Measurements from ENCODE around the gene SNTB2. TPM values are rescaled to one million over a fixed set of nuclear protein-coding genes. Genes with fewer than 3 reads are reported as not detected.
"Not testable (repeated sequence)": the region's sequence is repeated elsewhere in the genome, so short reads cannot be mapped to it uniquely, and the experiment has no call there.

SNTB2 gene
- total RNA-seq, 1 experiment from 2014 or later, result 15.1 TPM

DNA sequence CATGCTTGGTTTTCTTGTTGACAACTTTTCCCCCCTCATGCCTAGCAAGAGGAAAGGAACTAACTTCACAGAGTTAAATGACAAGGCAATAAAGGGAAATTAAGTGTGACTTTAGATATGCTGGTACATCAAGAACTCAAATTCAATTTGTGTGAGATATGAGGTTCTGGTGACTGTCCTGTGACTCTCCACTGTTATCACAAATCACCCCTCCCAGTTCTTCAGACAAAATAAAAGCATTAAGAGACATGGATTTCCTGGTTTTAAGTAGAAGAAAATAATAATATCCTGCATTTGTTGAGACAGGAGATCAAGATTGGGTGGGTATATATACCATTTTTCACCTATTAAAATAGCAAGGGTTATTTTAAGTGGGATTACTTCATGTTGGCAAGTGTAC lies 46.2 kb downstream of the SNTB2 start:
- no peak for DNase-seq (ENCODE audit: low spot score)

DNA sequence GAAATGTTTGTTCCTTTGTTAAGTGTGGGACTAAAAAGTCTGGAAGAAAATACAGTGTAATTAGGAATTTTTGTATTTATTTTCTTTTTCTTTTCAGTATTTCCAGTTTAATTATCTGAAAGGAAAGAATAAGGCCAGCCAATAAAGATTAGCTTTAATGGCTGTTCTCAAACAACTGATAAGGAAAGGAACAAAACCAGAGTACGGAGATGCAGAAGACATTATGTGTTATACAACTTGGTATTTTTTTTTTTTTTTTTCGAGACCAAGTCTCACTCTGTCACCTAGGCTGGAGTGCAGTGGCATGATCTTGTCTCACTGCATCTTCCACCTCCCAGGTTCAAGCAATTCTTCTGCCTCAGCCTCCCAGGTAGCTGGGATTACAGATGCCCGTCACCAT lies 47.5 kb downstream of the SNTB2 start:
- no peak for DNase-seq (ENCODE audit: low spot score)

DNA sequence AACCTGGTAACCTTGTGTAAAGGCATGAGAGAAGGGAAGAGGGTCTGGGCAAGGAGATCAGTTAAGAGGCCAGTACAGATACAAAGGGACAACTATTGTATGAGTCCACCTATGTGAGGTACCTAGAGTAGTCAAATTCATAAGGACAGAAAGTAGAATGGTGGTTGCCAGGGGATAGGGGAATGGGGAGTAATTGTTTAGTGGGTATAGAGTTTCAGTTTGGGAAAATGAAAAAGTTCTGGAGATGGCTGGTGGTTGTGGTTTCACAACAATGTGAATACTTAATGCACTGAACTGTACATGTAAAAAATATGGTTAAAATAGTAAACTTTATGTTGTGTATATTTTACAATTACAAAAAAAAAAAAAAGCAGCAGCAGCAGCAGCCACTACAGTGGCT lies 49.4 kb downstream of the SNTB2 start:
- no peak for DNase-seq (ENCODE audit: low spot score)

DNA sequence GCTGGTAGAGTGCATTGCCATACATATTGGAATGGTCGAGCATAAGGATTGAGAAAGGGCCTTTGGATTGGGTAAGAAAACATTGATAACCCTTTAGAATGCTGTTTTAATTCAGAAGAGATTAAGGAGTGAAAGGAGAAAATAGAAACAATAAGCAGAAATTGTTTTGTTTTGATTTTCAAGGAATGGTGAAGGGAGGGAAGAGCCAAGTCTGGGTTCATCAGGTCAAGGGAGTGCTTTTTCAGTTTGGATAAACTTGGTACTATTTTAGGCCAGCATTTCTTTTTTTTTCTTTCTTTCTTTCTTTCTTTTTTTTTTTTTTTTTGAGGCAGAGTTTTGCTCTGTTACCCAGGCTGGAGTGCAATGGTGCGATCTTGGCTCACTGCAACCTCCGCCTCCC lies 50.3 kb downstream of the SNTB2 start:
- DNase-seq (ENCODE audit: low spot score), result no peak

DNA sequence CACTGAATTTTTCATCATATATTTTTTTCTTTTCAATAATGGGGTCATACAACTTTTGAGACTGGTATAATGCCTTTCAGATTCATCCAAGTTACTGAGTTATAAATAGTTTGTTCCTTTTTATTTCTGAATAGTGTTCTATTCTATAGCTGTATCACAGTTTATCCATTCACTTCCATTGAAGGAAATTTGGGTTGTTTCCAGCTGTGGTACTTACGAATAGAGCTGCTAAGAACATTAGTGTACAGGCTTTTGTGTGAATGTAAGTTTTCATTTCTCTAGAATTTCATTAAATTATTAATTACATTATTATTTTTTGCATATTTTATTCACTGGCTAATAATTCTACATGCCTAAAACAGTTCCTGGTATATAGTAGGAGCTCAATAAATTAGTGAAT lies 52.9 kb downstream of the SNTB2 start:
- no peak for DNase-seq (ENCODE audit: low spot score)

DNA sequence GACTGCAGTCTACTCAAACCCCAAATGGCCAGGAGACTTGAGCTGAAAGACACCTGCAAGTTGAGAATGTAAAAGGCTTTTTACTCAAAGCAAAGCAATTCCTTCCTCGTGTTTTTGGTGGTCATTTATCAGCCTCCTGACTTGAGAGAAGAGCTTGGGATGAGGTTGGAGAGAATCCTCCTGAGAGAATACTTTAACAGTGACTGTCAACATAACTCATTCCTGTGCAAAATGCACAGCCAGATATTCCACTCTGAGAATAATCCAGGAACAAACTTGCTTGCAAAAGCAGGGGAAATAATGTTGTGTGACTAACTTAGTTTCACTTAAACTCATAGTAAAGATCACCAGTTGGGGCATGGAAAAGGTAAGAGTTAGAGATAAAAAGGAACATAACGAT lies 53.4 kb downstream of the SNTB2 start:
- no peak for DNase-seq (ENCODE audit: low spot score)

DNA sequence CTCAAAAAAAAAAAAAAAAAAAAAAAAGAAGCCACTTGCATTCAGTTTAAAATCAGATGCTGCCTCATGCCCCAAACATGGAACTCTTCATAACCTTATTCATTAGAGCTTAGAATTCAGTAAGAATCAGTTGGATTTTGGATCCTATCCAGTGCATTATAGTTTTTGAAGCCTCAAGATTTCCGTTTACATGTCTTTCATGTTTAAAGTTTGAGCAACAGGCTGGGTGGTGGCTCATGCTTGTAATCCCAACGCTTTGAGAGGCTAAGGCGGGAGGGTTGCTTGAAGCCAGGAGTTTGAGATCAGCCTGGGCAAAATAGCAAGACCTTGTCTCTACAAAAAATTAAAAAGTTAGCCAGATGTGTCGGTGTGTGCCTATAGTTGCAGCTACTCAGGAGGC lies 55.0 kb downstream of the SNTB2 start:
- DNase-seq (ENCODE audit: low spot score), result no peak

DNA sequence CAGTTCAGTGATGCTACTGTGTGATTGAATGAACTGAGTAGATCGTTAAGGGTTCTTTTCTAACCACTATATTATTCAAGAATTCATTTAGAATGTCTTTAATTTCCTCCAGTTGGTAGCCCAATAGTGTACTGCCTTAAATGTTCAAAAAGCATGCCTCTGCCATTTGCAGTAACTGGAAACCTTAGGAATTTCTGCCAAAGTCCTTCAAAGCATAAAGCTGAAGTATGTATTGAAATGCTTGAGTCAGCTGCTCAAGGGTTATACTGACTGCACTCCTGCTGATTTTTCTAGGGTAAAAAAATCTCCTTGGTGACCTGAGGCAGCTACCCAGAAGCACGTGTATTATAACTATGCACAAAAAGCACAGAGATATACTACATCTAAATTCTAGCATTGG lies 56.5 kb downstream of the SNTB2 start:
- no peak for DNase-seq (ENCODE audit: low spot score)

DNA sequence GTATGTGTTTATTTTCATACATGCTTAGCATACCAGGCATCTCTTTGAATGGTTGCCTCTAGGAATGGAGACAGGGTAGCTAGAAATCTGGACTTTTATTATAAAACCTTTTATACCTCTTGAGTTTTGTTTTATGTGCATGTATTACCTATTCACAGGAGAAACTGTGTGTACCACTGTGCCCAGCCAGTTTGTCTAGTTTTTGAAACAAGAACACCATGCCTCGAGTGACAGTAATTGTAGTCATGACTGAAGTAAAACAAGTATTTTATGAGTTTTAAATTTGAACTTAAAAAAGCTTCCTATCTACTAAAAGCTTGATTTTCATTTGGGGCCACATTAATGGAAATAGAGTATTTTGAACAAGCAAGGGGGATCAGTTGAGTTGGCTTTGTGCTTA lies 57.4 kb downstream of the SNTB2 start:
- no peak for DNase-seq (ENCODE audit: low spot score)

DNA sequence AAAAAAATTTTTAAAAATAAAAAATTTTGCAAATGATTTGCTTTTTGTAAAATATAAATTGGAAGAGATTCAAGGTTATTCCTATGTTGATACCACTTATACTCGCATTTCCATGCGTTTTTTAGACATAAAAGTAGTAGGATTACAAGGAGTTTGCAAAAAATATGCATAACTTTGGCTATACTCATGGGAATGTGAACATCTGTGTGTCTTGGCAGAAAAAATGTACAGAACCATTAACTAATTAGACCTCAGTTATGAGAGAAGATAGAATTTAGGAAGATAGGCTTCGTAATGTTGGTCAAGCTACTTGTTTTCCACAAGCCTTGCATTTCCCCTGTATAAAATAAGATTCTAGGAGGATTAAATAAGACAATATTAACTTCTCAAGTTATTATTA lies 63.1 kb downstream of the SNTB2 start:
- no peak for DNase-seq (ENCODE audit: low spot score)

DNA sequence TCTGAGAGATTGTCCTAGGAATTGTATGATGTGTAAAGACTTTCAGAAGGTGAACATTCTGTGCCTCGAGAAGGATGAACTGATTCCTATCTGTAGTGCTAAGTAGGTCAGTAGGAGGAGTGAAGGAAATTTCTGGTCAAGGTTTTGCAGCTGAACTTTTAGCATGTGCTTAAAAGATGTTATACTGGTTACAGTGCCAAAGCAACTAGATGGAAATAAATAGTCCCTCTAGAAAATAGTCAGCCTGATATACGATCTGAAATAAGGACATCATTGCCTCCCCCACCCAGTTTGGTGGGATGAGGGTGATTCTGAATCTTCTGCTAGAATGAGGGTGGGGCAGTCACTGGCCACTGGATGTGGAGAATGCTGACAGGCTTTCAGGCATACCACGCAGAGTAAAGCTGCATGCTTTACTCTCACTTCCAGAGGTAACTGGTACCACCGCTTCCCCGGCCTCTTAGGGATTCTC lies 66.9 kb downstream of the SNTB2 start:
- no peak for DNase-seq (ENCODE audit: low spot score)

DNA sequence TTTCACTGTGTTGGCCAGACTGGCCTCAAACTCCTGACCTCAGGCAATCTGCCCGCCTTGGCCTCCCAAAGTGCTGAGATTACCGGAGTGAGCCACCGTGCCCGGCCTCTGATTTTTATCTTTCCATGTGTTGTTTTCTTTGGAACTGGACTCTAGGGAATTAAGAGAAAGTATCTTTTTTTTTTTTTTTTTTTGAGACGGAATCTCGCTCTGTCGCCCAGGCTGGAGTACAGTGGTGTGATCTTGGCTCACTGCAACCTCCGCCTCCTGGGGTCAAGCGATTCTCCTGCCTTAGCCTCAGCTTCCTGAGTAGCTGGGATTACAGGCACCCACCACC lies 72.4 kb downstream of the SNTB2 start:
- DNase-seq (ENCODE audit: low spot score), result not testable (repeated sequence)

DNA sequence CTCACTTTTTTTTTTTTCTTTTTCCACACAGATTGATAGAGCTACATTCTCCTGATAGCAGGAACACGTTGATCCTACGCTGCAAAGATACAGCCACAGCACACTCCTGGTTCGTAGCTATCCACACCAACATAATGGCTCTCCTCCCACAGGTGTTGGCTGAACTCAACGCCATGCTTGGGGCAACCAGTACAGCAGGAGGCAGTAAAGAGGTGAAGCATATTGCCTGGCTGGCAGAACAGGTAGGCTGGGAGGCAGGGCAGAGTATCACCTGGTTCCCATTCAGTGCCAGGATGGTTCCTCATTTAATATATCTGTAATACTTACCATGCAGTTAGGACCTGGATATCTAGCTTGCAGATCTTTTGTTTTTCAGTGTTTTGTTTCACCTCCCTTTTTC lies 73.1 kb downstream of the SNTB2 start:
- DNase-seq (ENCODE audit: low spot score), result no peak

DNA sequence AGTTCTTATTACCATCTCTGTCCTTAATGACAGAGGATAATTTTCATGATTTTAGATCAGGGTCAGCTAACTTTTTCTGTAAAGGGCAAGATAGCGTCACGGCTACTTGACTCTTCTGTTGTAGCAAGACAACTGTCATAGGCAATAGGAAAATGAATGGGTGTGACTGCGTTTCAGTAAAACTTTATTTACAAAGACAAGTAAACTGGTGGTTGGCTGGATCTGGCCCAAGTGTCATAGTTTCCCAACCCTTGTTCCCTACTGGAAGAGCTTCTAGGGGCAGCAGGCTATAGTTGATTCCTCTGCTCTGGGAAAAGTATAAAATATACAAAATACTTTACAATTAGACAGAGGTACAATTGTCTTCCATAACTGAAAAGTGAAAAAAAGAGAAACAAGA lies 73.5 kb downstream of the SNTB2 start:
- no peak for DNase-seq (ENCODE audit: low spot score)

DNA sequence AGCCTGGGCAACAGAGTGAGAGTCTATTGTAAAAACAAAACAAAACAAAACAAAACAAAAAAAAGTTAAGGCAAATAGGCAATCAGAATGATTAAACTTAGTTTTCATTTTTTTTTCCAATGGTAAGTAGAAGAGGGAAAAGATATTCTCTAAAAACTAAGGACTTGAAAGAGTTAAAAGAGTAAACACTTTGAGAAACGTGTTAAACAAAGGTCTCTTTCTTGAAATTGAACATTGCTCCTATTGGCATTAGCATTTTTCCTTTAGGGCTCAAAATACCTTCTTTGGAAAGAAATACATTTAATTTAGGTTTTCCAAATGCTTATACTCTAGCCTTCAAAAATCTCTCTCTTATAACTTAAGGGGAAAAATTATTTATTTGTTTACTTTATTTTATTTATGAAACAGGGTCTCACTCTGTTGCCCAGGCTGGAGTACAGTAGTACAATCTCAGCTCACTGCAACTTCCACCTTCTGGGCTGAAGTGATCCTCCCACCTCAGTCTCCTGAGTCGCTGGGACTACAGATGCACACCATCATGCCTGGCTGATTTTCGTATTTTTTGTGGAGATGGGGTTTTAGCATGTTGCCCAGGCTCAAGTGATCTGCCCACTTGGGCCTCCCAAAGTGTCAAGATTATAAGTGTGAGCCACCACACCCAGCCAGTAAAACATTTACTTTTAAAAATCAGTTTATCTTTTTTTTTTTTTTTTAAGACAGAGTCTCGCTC lies 79.5 kb downstream of the SNTB2 start:
- DNase-seq (ENCODE audit: low spot score), result no peak

DNA sequence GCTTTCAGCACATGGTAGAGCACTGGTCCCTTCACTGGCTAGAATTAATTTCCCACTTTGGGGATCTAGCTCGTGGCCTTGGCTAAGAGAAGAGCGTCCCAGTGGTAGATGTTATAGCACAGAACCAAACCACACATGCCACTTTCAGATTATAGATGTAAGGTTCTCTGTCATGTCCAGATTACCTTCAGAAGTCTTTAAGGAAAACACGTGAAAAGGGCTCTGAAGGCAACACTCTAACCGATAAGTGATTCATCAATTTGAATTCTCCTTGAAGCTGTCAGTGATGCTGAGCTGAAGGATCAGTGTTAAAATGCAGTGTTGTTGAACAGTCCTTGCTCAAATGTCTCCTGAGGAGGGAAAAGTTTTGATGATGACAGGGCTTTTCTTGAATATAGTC lies 80.7 kb downstream of the SNTB2 start:
- DNase-seq (ENCODE audit: low spot score), result no peak

DNA sequence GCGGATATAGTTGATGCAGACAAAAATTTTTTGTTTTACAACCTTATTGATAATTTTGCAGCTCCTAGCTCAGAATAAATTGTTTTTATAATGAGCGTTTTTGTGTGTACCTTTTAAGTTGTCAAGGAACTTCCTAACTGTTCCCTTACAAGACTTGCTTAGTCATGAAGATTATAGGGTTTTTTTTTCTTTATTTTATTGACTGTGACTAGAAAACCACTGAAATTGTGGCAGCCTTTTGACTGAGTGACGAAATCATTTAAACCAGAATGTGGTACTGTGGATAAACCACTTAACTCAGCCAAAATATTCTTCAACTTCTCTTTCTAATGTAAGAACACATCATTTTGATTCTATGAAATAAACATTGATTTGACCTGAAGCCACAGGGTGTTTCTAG lies 83.4 kb downstream of the SNTB2 start:
- peak; percentile 69 for DNase-seq (ENCODE audit: low spot score)

DNA sequence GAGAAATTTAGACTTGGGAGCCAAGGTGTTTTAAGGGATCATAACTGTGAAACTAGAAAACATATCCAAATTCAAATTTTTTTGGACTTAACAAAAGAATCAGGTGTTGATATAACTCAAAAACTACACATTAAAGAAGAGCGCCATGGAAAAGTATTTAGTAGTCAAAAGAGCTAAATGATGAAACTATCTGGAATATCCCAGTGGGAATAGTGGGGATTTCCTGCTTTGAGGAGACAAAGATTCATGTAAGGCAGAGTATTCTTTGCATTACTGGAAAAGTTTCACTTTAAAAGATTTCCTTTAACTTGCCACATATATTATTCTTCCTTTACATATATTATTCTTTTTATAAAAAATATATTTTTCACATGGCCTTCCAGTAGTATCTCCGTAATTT lies 83.9 kb downstream of the SNTB2 start:
- no peak for DNase-seq (ENCODE audit: low spot score)

DNA sequence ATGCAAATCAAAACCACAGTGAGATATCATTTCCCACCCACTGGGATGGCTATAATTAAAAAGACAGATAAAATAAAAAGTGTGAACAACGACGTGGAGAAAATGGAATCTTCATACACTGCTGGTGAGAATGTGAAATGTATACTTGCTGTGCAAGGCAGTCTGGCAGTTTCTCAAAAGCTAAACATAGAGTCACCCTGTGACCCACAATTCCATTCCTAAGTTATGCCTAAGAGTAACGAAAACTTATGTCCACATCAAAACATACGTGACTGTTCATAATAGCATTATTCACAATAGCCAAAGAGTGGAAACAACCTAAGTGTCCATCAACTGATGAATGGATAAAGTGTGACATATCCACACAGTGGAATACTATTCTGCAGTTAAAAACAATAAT lies 86.0 kb downstream of the SNTB2 start:
- DNase-seq (ENCODE audit: low spot score), result no peak

DNA sequence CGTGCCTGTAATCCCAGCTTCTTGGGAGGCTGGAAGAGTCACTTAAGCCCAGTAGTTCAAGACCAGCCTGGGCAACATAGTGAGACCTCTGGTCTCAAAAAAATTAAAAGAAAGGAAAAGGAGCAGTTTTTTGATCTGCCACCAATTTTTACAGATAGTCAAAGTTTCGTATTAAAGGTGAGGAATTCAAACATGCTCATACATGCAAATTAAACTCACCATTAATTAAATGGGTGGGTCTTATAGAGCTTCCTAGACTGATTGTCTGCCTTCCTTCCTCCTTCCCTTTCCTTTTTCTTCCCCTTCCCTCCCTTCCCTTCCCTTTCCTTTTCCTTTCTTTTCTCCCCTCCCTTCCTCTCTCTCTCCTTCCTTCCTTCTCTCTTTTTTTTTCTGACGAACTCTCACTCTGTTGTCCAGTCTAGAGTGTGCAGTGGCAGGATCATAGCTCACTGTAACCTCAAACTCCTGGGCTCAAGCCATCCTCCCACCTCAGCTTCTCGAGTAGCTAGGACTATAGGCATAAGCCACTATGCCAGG lies 87.8 kb downstream of the SNTB2 start:
- no peak for DNase-seq (ENCODE audit: low spot score)

DNA sequence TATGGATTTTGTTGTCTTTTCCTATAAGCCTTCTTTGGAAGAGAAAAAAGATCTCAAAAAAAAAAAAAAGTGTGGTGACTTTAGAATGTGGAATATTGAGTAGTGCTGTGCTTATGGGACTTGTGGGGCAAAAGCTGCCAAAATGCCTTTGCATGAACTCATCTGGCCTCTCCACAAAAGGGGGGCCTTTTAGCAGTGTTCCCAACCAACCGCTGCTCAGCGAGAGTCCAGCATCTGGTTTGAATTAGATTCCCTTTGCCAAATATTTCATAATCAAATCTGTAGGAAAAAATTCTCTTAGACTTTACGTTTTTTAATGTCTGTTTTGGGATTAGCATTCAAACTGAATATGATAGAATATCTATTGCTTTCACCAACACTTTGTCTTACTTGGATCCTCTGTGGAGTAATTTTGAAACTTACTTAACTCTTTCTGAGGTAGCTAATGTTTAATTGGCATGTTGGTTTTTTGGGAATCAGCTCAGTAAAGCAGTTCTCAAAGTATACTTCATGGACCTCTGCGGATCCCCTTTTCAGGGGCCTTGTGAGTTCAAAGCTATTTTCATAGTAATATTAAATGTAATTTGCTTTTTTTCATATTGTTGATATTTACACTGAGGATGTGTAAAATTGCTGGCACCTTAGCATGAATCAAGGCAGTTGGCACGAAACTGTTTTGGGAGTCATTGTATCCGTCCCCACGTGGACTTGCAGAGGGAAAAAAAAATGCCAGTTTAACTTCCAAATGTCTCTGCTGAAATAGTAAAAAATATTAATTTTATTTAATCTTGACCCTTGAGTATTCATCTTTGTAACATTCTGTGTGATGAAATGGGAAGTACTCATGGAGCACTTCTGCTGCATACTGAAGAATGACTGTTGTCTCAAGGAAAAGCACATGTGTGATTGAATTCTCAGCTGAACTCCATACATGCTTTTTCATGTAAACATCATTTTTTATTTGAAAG lies 89.5 kb downstream of the SNTB2 start:
- DNase-seq (ENCODE audit: low spot score), result peak; percentile 75

DNA sequence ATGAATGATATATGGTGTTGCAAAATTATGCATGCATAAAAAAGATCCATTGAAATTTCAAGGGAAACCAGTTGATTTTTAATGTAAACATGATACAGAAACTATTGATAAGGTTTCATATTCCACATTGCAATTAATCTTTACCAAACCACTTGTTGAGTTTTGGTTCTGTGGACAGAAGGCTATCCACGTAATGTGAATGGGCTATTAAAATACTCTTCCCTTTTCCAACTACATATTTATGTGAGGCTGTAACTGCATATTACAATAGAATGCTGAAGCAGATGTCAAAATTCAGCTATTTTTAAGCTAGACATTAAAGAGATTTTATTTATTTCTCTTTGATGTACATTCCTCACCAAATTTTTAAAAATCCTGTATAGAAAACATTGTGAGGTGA lies 90.4 kb downstream of the SNTB2 start:
- no peak for DNase-seq (ENCODE audit: low spot score)

DNA sequence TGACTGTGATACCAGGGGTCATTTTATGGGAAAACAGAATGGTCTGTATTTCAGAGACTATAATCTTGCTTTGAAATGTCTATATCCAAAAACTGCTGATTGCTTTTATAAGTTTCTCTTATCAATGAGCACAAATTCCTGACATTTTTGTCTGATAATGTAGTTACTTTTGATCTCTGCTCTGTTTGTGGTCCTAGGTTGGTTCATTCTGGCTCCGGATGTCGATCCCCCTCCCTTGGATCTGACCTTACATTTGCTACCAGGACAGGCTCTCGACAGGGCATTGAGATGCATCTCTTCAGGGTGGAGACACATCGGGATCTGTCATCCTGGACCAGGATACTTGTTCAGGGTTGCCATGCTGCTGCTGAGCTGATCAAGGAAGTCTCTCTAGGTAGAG lies 96.9 kb downstream of the SNTB2 start:
- no peak for DNase-seq (ENCODE audit: low spot score)

All from H4 (cell line).